NCI-H1417 (cell line): Measurements from ENCODE around the gene ONECUT2.
A peak's percentile ranks its signal among the peaks of the same experiment; 100 is the strongest.
"Not testable (repeated sequence)": the region's sequence is repeated elsewhere in the genome, so short reads cannot be mapped to it uniquely, and the experiment has no call there.

ENCODE experiments used
- DNase-seq, 3 experiments: peaks; one replicate each; lab custom pipeline; 2025; lab: John Stamatoyannopoulos, UW

ONECUT2 gene

DNA sequence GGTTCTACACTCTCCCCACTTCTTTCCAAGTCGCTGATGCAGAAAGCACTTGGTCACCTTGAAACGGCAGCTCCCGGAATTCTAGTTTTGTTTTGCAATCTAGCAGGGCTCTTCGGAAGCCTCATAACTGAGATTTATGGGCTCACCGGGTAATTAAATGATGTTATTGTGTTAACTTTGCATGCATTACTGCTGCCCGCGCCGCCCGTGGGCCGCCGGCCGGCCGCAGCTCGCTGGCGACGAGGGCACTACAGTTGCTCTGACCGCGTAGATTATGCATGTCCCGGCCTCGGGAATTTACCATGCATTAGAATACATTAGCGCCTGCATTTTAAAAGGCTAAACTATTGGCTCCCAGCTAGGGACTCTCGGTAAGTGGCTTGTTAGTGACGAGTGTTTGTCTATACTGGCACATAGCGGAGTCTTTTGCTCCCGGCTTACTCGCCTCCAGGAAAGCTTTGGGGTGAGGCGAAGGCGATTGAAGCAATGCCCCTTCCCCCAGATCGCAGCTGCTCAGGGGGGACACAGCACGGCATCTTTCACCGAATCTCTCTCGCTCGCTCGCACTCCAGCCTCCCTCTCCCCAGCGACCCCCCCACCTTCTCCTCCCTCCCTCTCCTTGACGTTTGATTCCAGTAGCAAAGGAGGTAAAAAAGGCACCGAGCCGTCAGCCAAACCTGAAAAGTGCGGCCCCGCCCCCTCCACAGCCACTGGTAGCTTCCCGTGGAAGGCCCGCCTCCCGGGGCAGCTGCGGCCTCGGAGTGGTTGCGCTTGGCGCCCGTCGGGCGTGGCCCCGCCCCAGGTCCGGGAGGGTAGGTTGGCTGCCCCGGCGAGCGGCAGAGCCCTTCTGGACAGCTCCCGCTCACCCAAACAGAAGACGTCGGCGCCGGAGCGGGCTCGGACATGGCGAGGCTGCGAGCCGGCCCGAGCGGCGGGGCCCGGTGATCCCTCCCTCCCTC, at the start of gene ONECUT2:
ONECUT2 (plus strand) TSS at position 839 of the 959 bp plus-strand sequence. CDS start 343 bp downstream, outside the sequence.
- peak; percentile 94 to 100 (median 99) for DNase-seq

GRCh38 chr18:57389271-57389670, 45.9 kb upstream of the ONECUT2 start:
- no peak for DNase-seq

- DNase-seq = no peak
Observed at GRCh38 chr18:57390044-57390443, 45.1 kb upstream of the ONECUT2 start.

DNA sequence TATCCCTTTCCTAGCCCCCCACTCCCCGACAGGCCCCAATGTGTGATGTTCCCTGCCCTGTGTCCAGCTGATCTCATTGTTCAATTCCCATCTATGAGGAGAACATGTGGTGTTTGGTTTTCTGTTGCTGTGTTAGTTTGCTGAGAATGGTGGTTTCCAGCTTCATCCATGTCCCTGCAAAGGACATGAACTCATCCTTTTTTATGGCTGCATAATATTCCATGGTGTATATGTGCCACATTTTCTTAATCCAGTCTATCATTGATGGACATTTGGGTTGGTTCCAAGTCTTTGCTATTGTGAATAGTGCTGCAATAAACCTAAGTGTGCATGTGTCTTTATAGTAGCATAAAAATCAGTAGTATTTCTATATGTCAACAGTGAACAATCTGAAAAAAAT, 40.4 kb upstream of the ONECUT2 start:
- not testable (repeated sequence) for DNase-seq

DNA sequence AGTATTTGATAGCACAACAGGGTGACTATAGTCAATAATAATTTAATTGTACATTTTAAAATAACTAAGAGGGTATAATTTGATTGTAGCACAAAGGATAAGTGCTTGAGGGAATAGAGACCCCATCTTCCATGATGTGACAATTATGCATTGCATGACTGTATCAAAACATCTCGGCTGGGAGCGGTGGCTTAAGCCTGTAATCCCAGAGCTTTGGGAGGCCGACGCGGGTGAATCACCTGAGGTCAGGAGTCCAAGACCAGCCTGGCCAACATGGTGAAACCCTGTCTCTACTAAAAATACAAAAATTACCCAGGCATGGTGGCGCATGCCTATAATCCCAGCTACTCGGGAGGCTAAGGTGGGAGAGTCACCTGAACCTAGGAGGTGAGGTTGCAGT, 38.3 kb upstream of the ONECUT2 start:
- not testable (repeated sequence) for DNase-seq

DNA sequence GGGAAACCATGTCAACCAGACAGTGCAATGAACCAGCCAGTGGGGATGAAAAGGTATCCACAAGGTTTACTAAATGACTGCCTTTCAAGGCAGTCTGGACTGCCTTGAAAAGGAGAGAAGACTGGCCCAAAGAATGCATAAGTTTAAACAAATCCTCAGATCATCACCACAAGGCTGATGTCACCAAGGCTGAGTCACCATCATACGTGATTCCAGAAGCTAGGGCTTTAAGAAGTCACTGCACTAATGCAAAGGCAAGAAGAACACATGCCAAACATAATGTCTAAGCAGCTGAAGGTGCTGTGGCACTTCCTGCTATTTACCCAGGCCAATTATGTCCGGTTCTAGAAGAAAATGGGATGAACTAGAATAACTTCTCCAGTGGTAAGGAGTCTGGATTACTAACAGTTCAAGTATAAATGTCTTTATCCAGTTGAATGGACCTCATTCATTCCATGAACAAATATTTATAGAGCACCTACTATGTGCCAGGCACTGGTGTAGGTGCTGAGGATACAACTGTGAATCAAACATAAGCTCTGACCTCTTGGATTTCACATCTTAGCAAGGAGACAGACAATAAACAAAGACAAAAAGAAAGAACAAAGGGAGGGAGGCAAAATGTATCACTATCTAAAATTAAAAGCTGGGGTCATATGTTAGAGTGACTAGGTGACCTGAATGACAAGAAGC, 37.6 kb upstream of the ONECUT2 start:
- DNase-seq = no peak

DNA sequence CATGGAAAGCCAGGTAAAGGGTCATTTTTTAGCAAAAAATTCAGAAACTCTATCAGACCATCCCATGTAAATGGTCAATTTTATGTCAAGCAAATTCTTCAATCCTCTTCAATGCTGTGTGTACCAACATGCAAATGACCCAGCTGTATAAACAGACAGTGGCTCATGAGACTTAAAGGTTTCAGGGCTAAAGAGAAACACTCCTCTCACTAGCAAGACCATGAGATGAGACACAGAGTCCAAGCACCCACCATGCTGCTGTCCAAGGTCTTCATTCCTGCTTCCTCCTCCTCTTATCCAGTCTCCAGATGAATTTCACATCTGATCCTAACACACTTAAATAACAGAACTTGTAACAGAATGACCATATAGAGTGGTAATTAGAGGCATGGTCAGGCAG, 30.8 kb upstream of the ONECUT2 start:
- no peak for DNase-seq

DNA sequence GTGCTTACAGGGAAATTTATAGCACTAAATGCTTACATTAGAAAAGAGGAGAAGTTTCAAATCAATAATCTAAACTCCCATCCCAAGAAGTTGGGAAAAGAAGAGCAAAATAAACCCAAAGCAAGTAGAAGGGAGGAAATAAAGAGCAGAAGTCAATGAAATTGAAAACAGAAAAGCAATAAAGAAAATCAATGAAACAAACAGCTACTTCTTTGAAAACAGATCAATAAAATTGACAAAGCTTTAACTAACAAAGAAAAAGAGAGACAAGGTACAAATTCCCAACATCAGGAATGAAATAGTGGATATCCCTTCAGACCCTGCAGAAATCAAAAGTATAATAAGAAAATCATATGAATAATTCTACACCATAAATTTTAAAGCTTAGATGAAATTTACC, 25.5 kb upstream of the ONECUT2 start:
- DNase-seq = no peak

- DNase-seq = no peak
Observed at GRCh38 chr18:57410749-57411148, 24.4 kb upstream of the ONECUT2 start.

DNA sequence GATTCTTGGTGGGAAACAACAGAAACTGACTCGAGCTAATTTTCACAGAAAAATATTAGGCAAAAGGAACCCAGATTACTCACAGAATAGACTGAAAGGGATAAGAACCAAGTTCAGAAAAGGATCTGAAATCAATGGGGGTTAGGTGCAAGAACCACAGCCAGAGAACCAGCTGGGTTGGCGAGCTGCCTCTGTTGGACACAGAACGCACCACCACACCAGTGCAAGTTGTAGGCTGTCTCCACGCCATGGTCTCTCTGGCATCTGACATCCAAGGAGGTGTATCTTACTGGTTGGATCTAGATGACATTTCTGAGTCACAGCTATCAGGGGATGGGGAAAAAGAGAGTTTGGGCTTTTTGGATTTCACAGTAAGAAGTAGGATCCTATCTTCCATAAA, 18.6 kb upstream of the ONECUT2 start:
- DNase-seq = no peak

- DNase-seq = peak; percentile 15 to 75 (median 28)
Observed at GRCh38 chr18:57422313-57422872, 12.8 kb upstream of the ONECUT2 start.

DNA sequence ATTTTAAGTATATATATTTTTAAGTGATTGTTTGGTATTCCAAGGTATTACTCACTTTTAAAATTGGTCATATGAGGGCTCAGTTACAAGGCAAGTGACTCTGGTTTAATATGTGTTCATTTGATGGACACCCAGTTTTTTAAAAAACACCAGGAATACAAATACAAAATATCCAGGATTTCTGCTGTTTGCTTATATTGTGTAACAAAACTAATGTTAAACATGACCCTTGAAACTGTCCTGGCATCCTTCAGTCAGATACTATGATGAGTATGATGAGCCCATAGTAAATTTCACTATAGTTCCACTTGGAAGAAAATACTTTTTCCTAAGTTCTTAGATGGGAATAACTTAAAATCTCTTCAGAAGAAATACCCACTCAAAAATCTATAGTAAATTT, 11.4 kb upstream of the ONECUT2 start:
- no peak for DNase-seq

DNA sequence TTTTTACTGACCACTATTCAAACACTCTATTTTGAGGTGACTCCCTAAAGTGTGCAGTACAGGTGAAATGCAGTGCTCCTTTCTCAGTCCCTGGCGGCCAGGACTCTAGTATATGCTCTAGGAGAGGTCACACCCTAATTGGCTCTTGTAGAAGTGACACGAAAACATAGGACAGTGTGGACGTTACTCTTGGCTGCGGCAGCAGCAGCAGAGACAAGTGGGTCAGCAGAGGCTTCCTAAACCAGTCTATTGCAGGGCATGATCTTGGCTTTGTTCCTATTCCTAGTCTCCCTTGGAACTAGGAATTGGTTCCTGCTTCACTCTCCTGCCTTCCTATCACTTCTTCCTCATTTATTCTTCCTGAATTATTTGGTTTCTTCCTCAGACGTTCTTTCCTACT, 10.1 kb upstream of the ONECUT2 start:
- DNase-seq = no peak

DNA sequence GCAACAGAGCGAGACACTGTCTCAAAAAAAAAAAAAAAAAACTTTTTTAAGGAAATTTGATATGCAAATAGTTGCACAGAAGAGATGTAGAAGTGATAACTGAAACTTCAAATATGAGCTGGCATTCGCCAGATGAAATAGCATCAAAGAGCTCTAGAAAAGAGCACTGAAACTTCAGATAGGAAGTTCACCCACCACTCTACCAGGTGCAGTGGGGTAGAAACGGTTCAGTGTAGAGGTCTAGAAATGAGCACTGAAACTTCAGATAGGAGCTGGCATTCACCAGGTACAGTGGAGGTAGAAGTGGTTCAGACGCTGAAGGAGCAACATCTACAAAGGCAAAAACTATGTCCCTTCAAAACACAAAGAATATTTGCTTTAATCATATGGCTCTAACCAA, 9.0 kb upstream of the ONECUT2 start:
- DNase-seq = no peak

GRCh38 chr18:57427429-57428201, 7.6 kb upstream of the ONECUT2 start:
- DNase-seq = no peak

DNA sequence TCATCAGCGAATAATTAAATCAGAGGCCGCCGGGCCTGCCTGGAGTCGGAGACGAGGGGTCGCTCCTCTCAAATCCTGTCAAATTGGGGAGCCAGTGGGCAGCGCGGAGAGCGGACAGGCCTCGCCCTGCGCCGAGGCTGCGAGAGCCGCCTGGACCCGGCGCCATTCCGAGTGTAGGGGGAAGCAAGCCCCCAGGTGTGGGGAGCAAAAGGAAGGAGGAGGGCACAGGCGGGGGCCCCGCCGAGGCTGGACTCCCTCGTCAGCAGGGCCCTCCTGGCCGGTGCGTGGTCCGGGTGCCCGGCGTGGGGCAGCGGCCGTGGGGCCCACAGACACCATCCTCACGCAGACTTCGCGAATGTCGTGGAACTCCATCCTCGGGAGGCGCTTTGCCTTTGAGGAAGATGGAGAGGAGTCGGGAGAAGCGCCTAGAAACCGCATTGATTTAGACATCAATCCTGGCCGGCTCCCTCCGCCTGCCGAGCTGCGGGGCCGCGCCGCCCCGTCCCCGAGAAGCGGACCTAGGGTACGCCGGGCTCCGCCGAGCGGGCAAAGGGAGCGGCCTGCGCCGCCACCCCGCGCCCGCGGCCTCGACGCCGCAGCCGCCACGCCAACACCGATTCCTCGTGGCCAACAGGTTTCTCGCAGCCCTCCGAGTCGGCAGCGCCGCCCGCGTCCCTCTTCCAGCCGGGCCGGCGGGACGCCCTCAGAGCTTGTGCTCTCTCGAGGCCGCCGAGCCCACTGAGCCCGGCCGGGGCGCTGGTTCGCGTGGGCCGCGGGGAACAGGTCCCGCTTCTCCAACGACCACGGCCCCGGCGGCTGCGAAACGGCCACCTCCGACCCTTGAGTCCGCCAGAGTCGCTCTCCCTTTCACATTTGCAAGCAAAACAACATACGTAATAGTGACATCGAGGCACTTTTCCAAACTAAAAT, 6.7 kb upstream of the ONECUT2 start:
- no peak for DNase-seq

DNA sequence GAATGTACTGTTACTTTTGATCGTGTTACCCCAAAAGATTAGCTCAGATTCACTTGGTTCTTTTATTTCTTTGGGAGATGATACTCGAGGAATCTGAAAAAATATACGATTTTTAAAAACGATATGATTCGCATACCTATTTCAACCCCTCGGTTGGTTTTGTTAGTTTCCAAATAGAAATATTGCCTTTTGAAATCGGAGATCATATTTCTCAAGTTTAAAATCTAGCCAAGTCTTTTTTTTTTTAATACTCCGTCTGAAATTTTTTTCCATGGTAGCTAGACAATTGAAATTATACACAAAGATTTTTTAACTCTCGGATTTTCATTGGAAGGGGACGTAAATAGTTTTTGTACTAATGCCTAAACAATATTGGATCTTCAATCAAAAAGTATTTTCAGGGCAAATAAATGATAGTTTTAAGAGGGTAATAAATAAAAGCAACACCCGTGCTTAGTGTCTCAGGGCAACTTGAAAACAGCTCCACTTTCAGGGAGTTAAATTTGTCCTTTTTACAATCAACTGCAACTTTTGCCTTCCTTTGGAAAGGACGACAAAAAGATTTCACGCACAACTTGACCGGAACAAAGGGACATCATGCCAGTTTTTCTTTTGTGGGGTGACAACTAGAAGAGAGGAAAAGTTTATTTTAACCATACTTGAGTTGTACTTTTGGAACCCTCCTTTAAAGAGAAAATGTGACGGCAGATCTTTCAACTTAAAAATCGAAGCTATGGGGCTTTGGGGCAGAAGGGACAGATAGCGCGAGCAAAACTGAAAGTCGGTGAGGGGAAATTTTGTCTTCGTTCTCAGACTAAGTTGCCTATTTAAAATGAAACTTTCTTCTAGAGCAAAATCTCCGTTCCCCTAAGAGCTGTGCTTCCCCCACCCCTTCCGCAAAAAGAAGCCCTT, 5.8 kb upstream of the ONECUT2 start:
- no peak for DNase-seq

DNA sequence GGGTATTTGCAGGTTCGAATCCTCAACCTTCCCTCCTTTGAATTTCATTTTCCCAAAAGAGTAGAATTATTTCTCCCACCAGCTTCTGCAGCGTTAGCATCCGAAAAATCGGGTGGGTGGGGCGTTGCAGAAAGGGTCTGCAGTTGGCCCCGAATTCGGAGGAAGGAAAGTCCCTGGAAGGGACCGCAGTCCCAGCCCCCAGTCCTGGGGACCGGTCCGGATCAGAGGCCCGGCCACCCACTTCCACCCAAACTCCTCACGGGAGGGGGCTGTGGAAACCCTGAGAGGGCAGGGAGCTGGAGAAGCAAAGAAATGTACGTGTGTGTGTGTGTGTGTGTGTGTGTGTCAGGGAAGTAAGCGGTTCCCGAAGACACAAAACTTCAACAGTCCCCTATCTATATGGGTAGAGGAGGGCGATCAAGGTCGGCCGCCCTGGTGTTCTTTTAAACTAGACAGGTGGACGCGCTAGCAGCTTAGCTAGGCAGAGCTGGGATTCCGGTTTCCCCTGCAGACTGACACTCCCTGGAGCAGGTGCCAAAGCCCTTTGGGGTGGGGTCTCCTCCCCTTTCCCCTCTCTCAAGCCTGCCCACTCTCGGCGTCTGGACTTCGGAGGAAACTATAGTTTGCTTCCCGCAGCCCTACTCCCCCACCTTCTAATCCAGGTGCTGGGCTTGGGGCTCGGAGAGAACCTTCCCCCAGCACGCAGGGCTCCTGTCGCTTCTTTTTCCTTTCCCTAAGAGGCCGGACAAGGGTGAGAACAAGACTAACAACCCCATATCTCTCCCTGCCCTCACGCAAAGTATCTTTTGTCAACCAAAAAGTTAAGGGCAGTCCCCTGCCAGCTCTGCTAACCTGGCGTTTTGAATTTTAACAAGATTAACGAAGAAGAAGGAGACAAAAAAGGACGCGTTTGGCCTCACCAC, 4.8 kb upstream of the ONECUT2 start:
- no peak for DNase-seq

GRCh38 chr18:57431002-57431382, 4.2 kb upstream of the ONECUT2 start:
- DNase-seq = no peak
